GM12878 (cell line): ENCODE measurements around the gene CTBP1. TPM values are rescaled to one million over a fixed set of nuclear protein-coding genes. Genes with fewer than 3 reads are reported as not detected.

Experiments
- ATAC-seq: fragments of 200-7000 bp; cut with Tn5 transposase; 3 replicates; pipeline ENCODE4 v1.9.1; 2020; ENCODE audit warnings: mild to moderate bottlenecking, moderate library complexity
- BruUV-seq: library from RNA; stranded (reverse); fragments of 400-500 nt; replicated peaks from 2 replicates; lab custom pipeline; 2021; lab: Mats Ljungman, UMichigan
- CTCF ChIA-PET: fragments of 300-600 bp; sonication (Branson Sonifier 250); formaldehyde crosslinking; extraction: SDS; loops from one replicate; lab custom pipeline; 2021; ENCODE audit warnings: inconsistent platforms; lab: Yijun Ruan, JAX
- POLR2A ChIA-PET: fragments of 350-600 bp; formaldehyde crosslinking; extraction: SDS; loops from one replicate; lab custom pipeline; 2021; ENCODE audit warnings: inconsistent platforms; lab: Charles Lee
- RAD21 ChIA-PET: fragments of 300-600 bp; sonication (Branson Sonifier 250); formaldehyde crosslinking; loops from one replicate; lab custom pipeline; 2023; ENCODE audit warnings: antibody characterized with exemption; ENCODE audit not compliant: unreplicated experiment; lab: Charles Lee
- SMC1A ChIA-PET: fragments of 300-600 bp; sonication (Branson Sonifier 250); formaldehyde crosslinking; loops from one replicate; lab custom pipeline; 2023; ENCODE audit not compliant: unreplicated experiment, uncharacterized antibody; lab: Charles Lee
- DNase-seq: peaks from one replicate; pipeline ENCODE4 v3.0.0-alpha.2; 2011; ENCODE audit warnings: low read depth, low spot score
- FAIRE-seq: peaks from 3 replicates; lab custom pipeline; 2011; peaks lifted over from hg19 to GRCh38; lab: Jason Lieb, UNC
- H2AFZ ChIP-seq: 2 replicates; pipeline ENCODE4 v1.6.0; 2011; ENCODE audit warnings: low read depth, low read length, control low read depth; ENCODE audit not compliant: control insufficient read depth
- H3K27ac ChIP-seq: 2 replicates; pipeline ENCODE4 v1.5.1; 2011; ENCODE audit warnings: control low read depth; ENCODE audit not compliant: control insufficient read depth, insufficient read depth
- H3K27me3 ChIP-seq, 2 experiments: replicated peaks in 1 of 2; 2 replicates each; pipeline versions ENCODE4 v1.6.0 to v1.6.1; 2011; ENCODE audit warnings: low read length in 1 of 2; ENCODE audit not compliant: control insufficient read depth in 2 of 2, insufficient read depth in 2 of 2
- H3K36me3 ChIP-seq, 2 experiments: 2 replicates each; pipeline ENCODE4 v1.5.1; 2011; ENCODE audit warnings: low read length in 1 of 2; ENCODE audit not compliant: control insufficient read depth in 2 of 2, insufficient read depth in 2 of 2
- H3K4me1 ChIP-seq: 2 replicates; pipeline ENCODE4 v1.6.1; 2011; ENCODE audit warnings: mild to moderate bottlenecking, low read length, moderate library complexity, mixed read lengths; ENCODE audit not compliant: control insufficient read depth, insufficient read depth
- H3K4me2 ChIP-seq: 2 replicates; pipeline ENCODE4 v1.6.0; 2011; ENCODE audit warnings: control low read depth; ENCODE audit not compliant: control insufficient read depth, insufficient read depth
- H3K4me3 ChIP-seq: fragments of 200-600 bp; sonication (generic); 2 replicates; pipeline ENCODE4 v1.5.1; 2016
- H3K79me2 ChIP-seq: 2 replicates; pipeline ENCODE4 v1.6.0; 2011; ENCODE audit warnings: low read length; ENCODE audit not compliant: control insufficient read depth, insufficient read depth
- H3K9ac ChIP-seq: 2 replicates; pipeline ENCODE4 v1.8.0; 2011; ENCODE audit warnings: low read length, control low read depth, mixed read lengths; ENCODE audit not compliant: control insufficient read depth, insufficient read depth
- H3K9me3 ChIP-seq: replicated peaks from 3 replicates; pipeline ENCODE4 v1.5.1; 2011; ENCODE audit warnings: mild to moderate bottlenecking, low read length; ENCODE audit not compliant: control insufficient read depth, insufficient read depth
- H4K20me1 ChIP-seq: 2 replicates; pipeline ENCODE4 v1.6.0; 2011; ENCODE audit not compliant: control insufficient read depth, insufficient read depth
- ATF7 ChIP-seq: fragments of 450-650 bp; IDR thresholded peaks from 2 replicates; pipeline ENCODE4 v1.6.1; 2016; ENCODE audit warnings: low read depth, mild to moderate bottlenecking
- BCL3 ChIP-seq: IDR thresholded peaks from 2 replicates; pipeline ENCODE4 v1.6.1; 2011; ENCODE audit warnings: borderline replicate concordance, low read depth, mild to moderate bottlenecking, moderate library complexity, low read length; ENCODE audit not compliant: insufficient read depth, poor library complexity, severe bottlenecking
- BRCA1 ChIP-seq: IDR thresholded peaks from 2 replicates; pipeline ENCODE4 v1.6.1; 2011; ENCODE audit warnings: low read depth, low read length, improper control_type of control experiment
- CBFB ChIP-seq: IDR thresholded peaks from 2 replicates; pipeline ENCODE4 v1.6.1; 2016; ENCODE audit warnings: antibody characterized with exemption, low read depth
- CEBPB ChIP-seq, 2 experiments: fragments of 150-350 bp in 1 of 2; IDR thresholded peaks; 2 replicates each; pipeline ENCODE4 v1.6.1; 2012 to 2014; ENCODE audit warnings: low read depth in 2 of 2, low read length in 2 of 2, borderline replicate concordance in 1 of 2, inconsistent platforms in 1 of 2
- ELK1 ChIP-seq: IDR thresholded peaks from 2 replicates; pipeline ENCODE4 v1.6.1; 2012; ENCODE audit warnings: low read depth, low read length, improper control_type of control experiment
- EZH2 ChIP-seq: IDR thresholded peaks from 2 replicates; pipeline ENCODE4 v1.6.1; 2012; ENCODE audit warnings: low read depth, mild to moderate bottlenecking, control low read depth, inconsistent platforms, low read length, borderline replicate concordance; ENCODE audit not compliant: control insufficient read depth
- FOXK2 ChIP-seq: fragments of 450-650 bp; IDR thresholded peaks from 2 replicates; pipeline ENCODE4 v1.6.1; 2017; ENCODE audit warnings: mild to moderate bottlenecking, moderate library complexity
- HDGF ChIP-seq: fragments of 450-650 bp; IDR thresholded peaks from 2 replicates; pipeline ENCODE4 v1.6.1; 2016; ENCODE audit warnings: antibody characterized with exemption
- KLF5 ChIP-seq: fragments of 450-650 bp; IDR thresholded peaks from 2 replicates; pipeline ENCODE4 v1.6.1; 2014; ENCODE audit warnings: mild to moderate bottlenecking; ENCODE audit not compliant: partially characterized antibody
- LARP7 ChIP-seq: fragments of 450-650 bp; IDR thresholded peaks from 2 replicates; pipeline ENCODE4 v1.6.1; 2017; ENCODE audit warnings: mild to moderate bottlenecking
- NKRF ChIP-seq: fragments of 450-650 bp; conservative IDR thresholded peaks from 2 replicates; pipeline ENCODE4 v1.6.1; 2017; ENCODE audit warnings: mild to moderate bottlenecking, moderate library complexity
- PAX8 ChIP-seq: fragments of 450-650 bp; IDR thresholded peaks from 2 replicates; pipeline ENCODE4 v1.6.1; 2017; ENCODE audit warnings: mild to moderate bottlenecking, moderate library complexity
- RUNX3 ChIP-seq: IDR thresholded peaks from 2 replicates; pipeline ENCODE4 v1.6.1; 2012; ENCODE audit warnings: low read length, inconsistent platforms
- SREBF2 ChIP-seq: IDR thresholded peaks from 2 replicates; pipeline ENCODE4 v1.6.1; 2012; ENCODE audit warnings: mild to moderate bottlenecking, low read length
- TCF3 ChIP-seq: IDR thresholded peaks from 2 replicates; pipeline ENCODE4 v1.6.1; 2012; ENCODE audit warnings: low read depth, mild to moderate bottlenecking, low read length, borderline replicate concordance; ENCODE audit not compliant: insufficient read depth
- YBX1 ChIP-seq: fragments of 450-650 bp; IDR thresholded peaks from 2 replicates; pipeline ENCODE4 v1.6.1; 2016; ENCODE audit warnings: antibody characterized with exemption
- WGBS: methylation state at CpG from one replicate; pipeline ENCODE4 v1.1.6; 2016; ENCODE audit warnings: low lambda C conversion rate; ENCODE audit not compliant: insufficient replicate concordance, insufficient coverage; ENCODE audit errors: missing lambda C conversion rate; 5-methylcytosine and 5-hydroxymethylcytosine counted together
- in situ Hi-C: fragments of 300-500 bp; cut with MboI; formaldehyde crosslinking; loops from 9 replicates; pipeline ENCODE4 v1.14.3; 2018; ENCODE audit warnings: mixed read lengths
- intact Hi-C: fragments of 100-400 bp; cut with micrococcal nuclease; formaldehyde crosslinking; loops from one replicate; pipeline ENCODE4 v1.14.2; 2022; ENCODE audit not compliant: unreplicated experiment
- polyA plus RNA-seq, 11 experiments: library from polyadenylated mRNA; depleted of rRNA in 4 of 11; unstranded in 6 of 11; stranded (reverse) in 5 of 11; fragments of >200 nt; fragmentation: Nextera tagmentation in 4 of 11; fragmentation: Illumina TruSeq in 1 of 11; extraction: Ambion mirVana in 4 of 11; extraction: Trizol in 1 of 11; gene quantifications; 1 replicate in 1 of 11; 2 replicates in 10 of 11; pipeline versions ENCODE4 v1.2.1 to v1.2.3, GENCODE V29; 2011 to 2016; ENCODE audit warnings: inconsistent platforms in 2 of 11, missing spikeins in 2 of 11, low read depth in 1 of 11
- total RNA-seq, 4 experiments: library from RNA; depleted of rRNA in 3 of 4; stranded (reverse); fragments of >200 nt in 3 of 4; fragmentation: Illumina TruSeq in 1 of 4; extraction: Trizol in 1 of 4; gene quantifications; 2 replicates each; pipeline versions ENCODE4 v1.2.1 to v1.2.3, GENCODE V29; 2013 to 2021
- TF ChIP-seq, protein P1 (sequence below): IDR thresholded peaks from 2 replicates; pipeline ENCODE4 v1.6.1; 2012; ENCODE audit warnings: low read depth, low read length, improper control_type of control experiment

CTBP1 gene
- total and polyA plus RNA-seq, 10 of the 15 experiments (the other 5 are each of a cell fraction or from before 2014, with no cell fraction given): 7.4 to 182 (median 63.1) TPM

DNA sequence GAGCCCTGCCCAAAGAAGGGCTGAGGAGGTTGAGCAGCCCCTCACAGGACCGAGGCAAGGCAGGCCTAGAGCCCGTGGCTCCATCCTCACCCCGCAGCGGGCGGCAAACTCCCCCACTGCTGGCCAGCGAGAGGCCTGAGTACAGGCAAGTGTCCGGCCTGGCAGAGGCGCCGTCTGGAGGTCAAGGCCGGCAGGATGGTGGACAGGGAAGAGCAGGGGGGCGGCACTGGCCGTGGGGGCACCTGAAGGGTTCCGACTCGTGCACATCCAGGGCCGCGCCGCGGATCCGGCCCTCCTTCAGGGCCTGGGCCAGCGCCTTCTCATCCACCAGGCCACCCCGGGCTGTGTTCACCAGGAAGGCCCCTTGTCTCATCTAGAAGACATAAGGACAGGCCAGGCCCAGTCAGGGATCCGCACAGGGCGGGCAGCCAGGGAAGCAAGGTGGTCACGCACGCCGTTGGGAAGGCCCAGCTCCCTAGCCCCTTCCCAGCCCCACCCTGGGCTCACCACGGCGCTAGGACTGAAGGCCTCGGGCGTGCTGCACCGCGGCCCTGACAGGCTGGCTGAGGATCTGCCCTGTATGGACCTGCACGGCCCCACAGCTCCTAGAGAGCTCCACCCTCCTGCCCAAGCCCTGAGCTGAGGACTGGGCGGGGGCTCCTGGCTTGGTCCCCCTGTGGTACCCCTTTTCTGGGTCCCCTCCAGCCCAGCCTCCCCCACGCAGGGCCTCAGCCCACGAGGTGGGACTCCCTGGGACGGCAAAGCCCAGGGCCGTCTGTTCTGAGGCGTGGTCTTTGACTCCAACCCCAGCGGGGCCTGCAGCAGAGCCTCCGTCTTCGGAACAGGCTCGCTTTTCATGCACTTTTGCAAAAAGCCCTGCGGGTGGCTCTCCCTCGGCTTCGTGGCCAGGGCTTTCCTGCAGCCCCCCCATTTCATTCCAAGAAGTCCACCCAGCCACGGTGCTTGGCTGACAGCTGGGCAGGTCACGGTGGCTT lies 34.5 kb downstream of the CTBP1 start:
- Histone ChIP-seq H2AFZ (no peak overlapping the region), H3K79me2 (peaks cover 11% of the 10 kb centered on the region), H3K4me2 (no peak overlapping the region), H3K9ac (no peak overlapping the region), H3K36me3 (peaks cover 18 to 37% of the 10 kb centered on the region in 2 experiments), H3K4me3 (no peak overlapping the region), H3K27me3 (no peaks in the 10 kb centered on the region), H3K9me3 (no peaks in the 10 kb centered on the region), H4K20me1 (no peaks in the 10 kb centered on the region)
- ATAC-seq (no peak), FAIRE-seq (no peak)
- RAD21 ChIA-PET: interaction anchor here (1.0 to 1.9 kb wide), 5 partner anchors 11 to 46 kb away, joined by 3 to 14 read pairs (median 4); no protein-coding TSS in a partner anchor
- 94% methylated on average over 41 of the region's 48 CpGs for WGBS
- intact Hi-C loops: loop anchor here (5.0 kb wide), 1 partner anchor 32 kb away; no protein-coding TSS in a partner anchor
- TF ChIP-seq CEBPB (IDR thresholded peaks at IDR 0.05; ENCODE audit: borderline replicate concordance in 1 of 2, low read depth in 2 of 2, low read length in 2 of 2): no peak
- TF ChIP-seq, protein P1, sequence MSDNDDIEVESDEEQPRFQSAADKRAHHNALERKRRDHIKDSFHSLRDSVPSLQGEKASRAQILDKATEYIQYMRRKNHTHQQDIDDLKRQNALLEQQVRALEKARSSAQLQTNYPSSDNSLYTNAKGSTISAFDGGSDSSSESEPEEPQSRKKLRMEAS: no peak
- TF ChIP-seq BCL3: no peak
- no peak for TF ChIP-seq RUNX3
- TF ChIP-seq EZH2: no peak
- TF ChIP-seq CBFB: no peak
- TF ChIP-seq LARP7: no peak
- no peak for TF ChIP-seq ATF7
- no peak for TF ChIP-seq PAX8
- no peak for TF ChIP-seq HDGF
- TF ChIP-seq ELK1: no peak
- TF ChIP-seq FOXK2: no peak
- no peak for TF ChIP-seq KLF5
- TF ChIP-seq TCF3: no peak
- TF ChIP-seq SREBF2: no peak
- TF ChIP-seq BRCA1: no peak
- TF ChIP-seq YBX1: no peak
- TF ChIP-seq NKRF: no peak
- TF ChIP-seq, all 136 proteins: peak for 0
- Histone ChIP-seq H3K4me1 (peaks cover 40% of the 10 kb centered on the region), H3K27ac (peak overlapping the region; percentile 88)
- ChIA-PET POLR2A (interaction anchor here (1.4 kb wide), 1 partner anchor 11 kb away, joined by 4 read pairs; no protein-coding TSS in a partner anchor), SMC1A (interaction anchor here (1.1 to 1.5 kb wide), 2 partner anchors 37 to 47 kb away, joined by 3 to 6 read pairs; no protein-coding TSS in a partner anchor), CTCF (interaction anchor here (0.9 to 1.8 kb wide), 3 partner anchors 10 to 53 kb away, joined by 4 to 6 read pairs (median 4); no protein-coding TSS in a partner anchor)
- no TSS peak for BruUV-seq
- DNase-seq: no peak
- in situ Hi-C loops: no loop called here
